ENCODE measurements around the gene ZMIZ2. TPM values are rescaled to one million over a fixed set of nuclear protein-coding genes. Genes with fewer than 3 reads are reported as not detected.
A peak's percentile ranks its signal among the peaks of the same experiment; 100 is the strongest.

The ZMIZ2 gene
- total RNA-seq, 1 donor = 18.8 TPM

DNA sequence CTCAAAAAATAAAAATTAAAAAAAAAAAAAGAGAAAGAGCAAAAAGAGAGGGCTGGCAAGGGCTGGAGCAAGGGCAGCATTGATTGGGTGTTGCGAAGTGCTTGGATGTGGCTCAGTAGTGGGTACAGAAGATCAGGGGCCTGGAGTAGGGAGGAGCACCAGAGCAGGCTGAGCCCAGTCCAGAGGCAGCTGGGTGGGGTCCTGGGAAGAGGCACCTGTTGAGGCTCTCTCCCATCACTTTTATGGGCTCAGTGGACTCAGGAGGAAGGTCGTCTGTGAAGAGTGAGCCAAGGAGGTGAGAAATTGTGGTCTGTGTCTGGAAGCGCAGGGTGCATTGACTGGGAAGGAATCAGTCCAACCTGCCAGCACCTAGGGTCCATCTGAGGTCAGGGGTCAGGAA lies 11.8 kb upstream of the ZMIZ2 start:
- Histone ChIP-seq H3K36me3 (ENCODE audit: insufficient read depth, low read length) (no peaks in the 10 kb centered on the region), H2AFZ (ENCODE audit: low read length) (no peak overlapping the region), H3K27me3 (ENCODE audit: insufficient read depth, low read length) (no peaks in the 10 kb centered on the region), H4K20me1 (ENCODE audit: insufficient read depth, low read length) (no peaks in the 10 kb centered on the region), H3K9me3 (ENCODE audit: low read depth, low read length) (no peaks in the 10 kb centered on the region), H3K4me1 (ENCODE audit: insufficient read depth, low read length) (peaks cover 17% of the 10 kb centered on the region), H3K79me2 (ENCODE audit: insufficient read depth, low read length) (no peaks in the 10 kb centered on the region), H3K27ac (ENCODE audit: low read depth, low read length) (peak overlapping the region; percentile 99), H3K4me2 (ENCODE audit: insufficient read depth, low read length) (no peak overlapping the region), H3K4me3 (ENCODE audit: insufficient read depth, low read length) (no peak overlapping the region)
- TF ChIP-seq, protein P1, sequence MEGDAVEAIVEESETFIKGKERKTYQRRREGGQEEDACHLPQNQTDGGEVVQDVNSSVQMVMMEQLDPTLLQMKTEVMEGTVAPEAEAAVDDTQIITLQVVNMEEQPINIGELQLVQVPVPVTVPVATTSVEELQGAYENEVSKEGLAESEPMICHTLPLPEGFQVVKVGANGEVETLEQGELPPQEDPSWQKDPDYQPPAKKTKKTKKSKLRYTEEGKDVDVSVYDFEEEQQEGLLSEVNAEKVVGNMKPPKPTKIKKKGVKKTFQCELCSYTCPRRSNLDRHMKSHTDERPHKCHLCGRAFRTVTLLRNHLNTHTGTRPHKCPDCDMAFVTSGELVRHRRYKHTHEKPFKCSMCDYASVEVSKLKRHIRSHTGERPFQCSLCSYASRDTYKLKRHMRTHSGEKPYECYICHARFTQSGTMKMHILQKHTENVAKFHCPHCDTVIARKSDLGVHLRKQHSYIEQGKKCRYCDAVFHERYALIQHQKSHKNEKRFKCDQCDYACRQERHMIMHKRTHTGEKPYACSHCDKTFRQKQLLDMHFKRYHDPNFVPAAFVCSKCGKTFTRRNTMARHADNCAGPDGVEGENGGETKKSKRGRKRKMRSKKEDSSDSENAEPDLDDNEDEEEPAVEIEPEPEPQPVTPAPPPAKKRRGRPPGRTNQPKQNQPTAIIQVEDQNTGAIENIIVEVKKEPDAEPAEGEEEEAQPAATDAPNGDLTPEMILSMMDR (IDR thresholded peaks at IDR 0.05; ENCODE audit: extremely low read depth, low read depth, low read length) = no peak
- no peak for DNase-seq (ENCODE audit: insufficient read length, low spot score, missing footprints)

DNA sequence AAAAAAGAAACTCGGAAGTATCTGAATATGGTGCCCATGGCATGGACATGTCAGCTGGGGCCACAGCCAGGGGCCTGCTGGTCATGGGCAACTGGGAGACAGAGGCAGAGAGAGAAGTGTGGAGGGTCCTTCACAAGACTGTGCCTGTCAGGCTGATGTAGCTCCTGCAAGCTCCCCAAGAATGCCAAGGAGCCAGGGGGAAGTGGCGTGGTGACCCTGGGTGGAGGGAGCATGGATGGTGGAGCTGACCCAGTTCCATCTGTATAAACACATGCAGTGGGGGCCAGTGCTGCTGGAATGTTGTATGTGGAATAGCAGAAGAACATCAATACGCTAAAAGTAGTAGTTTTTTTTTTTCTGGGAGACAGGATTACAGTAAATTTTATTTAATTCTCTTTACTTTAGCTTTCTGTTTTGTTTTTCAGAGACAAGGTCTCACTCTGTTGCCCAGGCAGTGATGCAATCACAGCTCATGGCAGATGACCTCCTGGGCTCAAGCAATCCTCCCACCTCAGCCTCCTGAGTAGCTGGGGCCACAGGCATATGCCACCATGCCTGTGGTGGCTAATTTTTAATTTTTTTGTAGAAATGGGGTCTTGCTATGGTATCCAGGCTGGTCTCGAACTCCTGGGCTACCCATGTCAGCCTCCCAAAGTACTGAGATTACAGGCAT lies 10.5 kb upstream of the ZMIZ2 start:
- Histone ChIP-seq H3K27ac (ENCODE audit: low read depth, low read length) (no peak overlapping the region), H4K20me1 (ENCODE audit: insufficient read depth, low read length) (no peaks in the 10 kb centered on the region), H2AFZ (ENCODE audit: low read length) (no peak overlapping the region), H3K4me3 (ENCODE audit: insufficient read depth, low read length) (no peak overlapping the region), H3K79me2 (ENCODE audit: insufficient read depth, low read length) (no peaks in the 10 kb centered on the region), H3K27me3 (ENCODE audit: insufficient read depth, low read length) (no peaks in the 10 kb centered on the region), H3K36me3 (ENCODE audit: insufficient read depth, low read length) (no peaks in the 10 kb centered on the region), H3K9me3 (ENCODE audit: low read depth, low read length) (no peaks in the 10 kb centered on the region), H3K4me1 (ENCODE audit: insufficient read depth, low read length) (peaks cover 17% of the 10 kb centered on the region), H3K4me2 (ENCODE audit: insufficient read depth, low read length) (no peak overlapping the region)
- DNase-seq (ENCODE audit: insufficient read length, low spot score, missing footprints) = no peak
- TF ChIP-seq, protein P1 (IDR thresholded peaks at IDR 0.05; ENCODE audit: extremely low read depth, low read depth, low read length) = no peak

DNA sequence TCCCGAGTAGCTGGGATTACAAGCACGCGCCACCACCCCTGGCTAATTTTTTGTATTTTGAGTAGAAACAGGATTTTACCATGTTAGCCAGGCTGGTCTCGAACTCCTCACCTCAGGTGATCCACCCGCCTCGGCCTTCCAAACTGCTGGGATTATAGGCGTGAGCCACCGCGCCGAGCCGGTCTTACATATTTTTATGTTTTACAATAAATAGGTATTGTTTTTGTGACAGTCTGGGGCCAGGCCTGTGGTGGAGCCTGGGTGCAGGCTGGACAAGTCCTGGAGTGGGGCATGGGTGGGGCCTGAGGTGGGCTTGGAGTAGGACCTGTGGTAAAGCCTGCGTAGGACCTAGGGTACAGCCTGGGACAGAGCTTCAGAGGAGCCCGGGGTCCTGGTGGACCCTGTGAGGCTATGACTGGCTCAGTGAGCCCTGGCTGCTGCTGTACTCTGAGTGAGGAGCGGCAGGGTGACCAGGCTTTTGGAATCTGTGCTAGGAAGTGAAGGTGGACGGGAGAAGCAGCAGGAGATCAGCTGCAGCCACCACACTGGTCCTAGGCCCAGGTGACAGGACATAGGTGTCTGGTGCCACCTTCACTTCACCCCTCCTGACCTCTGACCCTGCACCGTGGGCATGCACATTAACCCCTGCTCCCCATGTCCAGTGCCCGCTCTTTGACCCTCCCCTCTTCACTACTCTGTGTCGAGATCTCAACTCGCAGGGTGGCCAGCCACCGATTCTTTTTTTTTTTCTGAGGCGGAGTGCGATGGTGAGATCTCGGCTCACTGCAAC lies 9.6 kb upstream of the ZMIZ2 start:
- Histone ChIP-seq H3K9me3 (ENCODE audit: low read depth, low read length) (no peaks in the 10 kb centered on the region), H3K79me2 (ENCODE audit: insufficient read depth, low read length) (no peaks in the 10 kb centered on the region), H3K4me3 (ENCODE audit: insufficient read depth, low read length) (no peak overlapping the region), H3K27ac (ENCODE audit: low read depth, low read length) (no peak overlapping the region), H3K36me3 (ENCODE audit: insufficient read depth, low read length) (no peaks in the 10 kb centered on the region), H3K27me3 (ENCODE audit: insufficient read depth, low read length) (no peaks in the 10 kb centered on the region), H3K4me2 (ENCODE audit: insufficient read depth, low read length) (no peak overlapping the region), H3K4me1 (ENCODE audit: insufficient read depth, low read length) (peaks cover 15% of the 10 kb centered on the region), H2AFZ (ENCODE audit: low read length) (no peak overlapping the region), H4K20me1 (ENCODE audit: insufficient read depth, low read length) (no peaks in the 10 kb centered on the region)
- no peak for DNase-seq (ENCODE audit: insufficient read length, low spot score, missing footprints)
- TF ChIP-seq, protein P1 (IDR thresholded peaks at IDR 0.05; ENCODE audit: extremely low read depth, low read depth, low read length) = no peak

DNA sequence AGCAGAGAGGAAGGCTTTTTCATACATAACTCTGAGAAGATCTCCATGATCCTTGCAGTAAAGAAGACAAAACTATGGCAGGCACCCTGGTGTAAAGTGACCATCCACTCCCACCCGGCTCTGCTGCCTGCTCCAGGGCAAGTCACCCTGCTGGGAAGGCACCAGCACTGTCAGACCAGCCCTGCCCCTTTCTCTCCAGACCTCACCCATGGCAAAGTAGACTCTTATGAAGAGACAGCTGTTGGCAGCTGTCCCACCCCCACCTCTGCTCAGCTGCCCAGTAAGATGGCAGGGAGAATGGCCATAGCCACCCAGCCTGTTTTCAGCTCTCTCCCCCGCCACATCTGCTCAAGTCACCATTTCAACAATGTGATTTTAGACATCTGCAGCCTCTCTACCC lies 8.6 kb upstream of the ZMIZ2 start:
- Histone ChIP-seq H3K27me3 (ENCODE audit: insufficient read depth, low read length) (no peaks in the 10 kb centered on the region), H4K20me1 (ENCODE audit: insufficient read depth, low read length) (no peaks in the 10 kb centered on the region), H3K9me3 (ENCODE audit: low read depth, low read length) (no peaks in the 10 kb centered on the region), H2AFZ (ENCODE audit: low read length) (no peak overlapping the region), H3K36me3 (ENCODE audit: insufficient read depth, low read length) (no peaks in the 10 kb centered on the region), H3K4me3 (ENCODE audit: insufficient read depth, low read length) (no peak overlapping the region), H3K79me2 (ENCODE audit: insufficient read depth, low read length) (no peaks in the 10 kb centered on the region), H3K4me2 (ENCODE audit: insufficient read depth, low read length) (no peak overlapping the region), H3K4me1 (ENCODE audit: insufficient read depth, low read length) (peaks cover 5% of the 10 kb centered on the region), H3K27ac (ENCODE audit: low read depth, low read length) (no peak overlapping the region)
- no peak for DNase-seq (ENCODE audit: insufficient read length, low spot score, missing footprints)
- TF ChIP-seq, protein P1 (IDR thresholded peaks at IDR 0.05; ENCODE audit: extremely low read depth, low read depth, low read length) = no peak
